ENCODE data around the gene ACVR1B.

ACVR1B gene

DNA sequence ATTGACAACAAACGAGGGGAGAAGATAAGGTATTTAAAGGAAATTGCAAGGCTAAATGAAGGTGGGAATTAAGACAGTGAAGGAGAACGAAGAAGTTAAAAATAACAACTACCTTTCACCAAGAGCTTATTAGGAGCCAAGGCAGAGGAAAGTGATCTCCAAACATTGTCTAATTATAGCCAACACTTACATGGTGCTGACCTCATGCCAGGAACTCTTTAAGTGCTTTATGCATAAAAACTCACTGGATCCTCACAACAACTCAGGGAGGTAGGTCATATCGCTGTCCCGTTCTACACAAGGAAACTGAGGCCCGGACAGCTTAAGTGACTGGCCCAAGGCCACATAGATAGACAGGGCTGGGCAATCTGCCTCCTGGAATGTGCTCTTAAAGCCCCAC, 74.8 kb downstream of the ACVR1B start:
- no peak for DNase-seq

DNA sequence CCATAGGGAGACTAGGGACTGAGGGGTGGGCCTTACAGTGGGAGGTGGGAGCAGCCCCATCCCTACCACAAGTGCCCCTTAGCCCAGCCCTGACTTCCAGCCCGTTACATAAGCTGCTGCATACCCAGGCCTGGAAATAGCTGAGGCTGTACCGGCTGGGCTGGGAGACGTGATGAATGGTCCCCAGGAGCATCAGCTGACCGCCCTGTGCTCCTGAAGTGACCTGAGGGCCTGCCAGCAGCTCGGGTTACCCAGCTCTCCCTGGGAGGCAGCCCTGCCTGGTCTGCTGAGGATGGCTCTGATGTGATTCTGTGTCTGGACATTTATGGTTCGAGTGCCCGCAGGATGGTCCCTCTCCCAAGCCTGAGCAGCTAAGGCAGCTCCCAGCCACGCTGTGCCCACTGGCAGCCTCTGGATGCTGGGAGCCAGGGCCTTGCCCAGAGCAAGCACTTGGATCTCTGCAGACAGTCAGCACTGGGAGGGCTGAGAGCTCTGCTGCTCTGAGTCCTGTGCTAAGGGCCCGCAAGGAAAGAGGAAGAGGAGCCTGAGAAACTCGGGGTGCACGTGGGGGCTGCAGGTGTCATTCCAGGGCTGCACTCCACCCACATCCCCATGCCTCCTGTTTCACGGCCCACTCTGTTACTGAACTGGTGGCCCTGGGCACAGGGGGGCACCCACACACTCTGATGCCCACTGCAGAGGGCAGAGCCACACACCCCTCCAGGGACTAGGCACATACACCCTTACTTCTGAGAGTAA, 75.8 kb downstream of the ACVR1B start:
- no peak for DNase-seq

DNA sequence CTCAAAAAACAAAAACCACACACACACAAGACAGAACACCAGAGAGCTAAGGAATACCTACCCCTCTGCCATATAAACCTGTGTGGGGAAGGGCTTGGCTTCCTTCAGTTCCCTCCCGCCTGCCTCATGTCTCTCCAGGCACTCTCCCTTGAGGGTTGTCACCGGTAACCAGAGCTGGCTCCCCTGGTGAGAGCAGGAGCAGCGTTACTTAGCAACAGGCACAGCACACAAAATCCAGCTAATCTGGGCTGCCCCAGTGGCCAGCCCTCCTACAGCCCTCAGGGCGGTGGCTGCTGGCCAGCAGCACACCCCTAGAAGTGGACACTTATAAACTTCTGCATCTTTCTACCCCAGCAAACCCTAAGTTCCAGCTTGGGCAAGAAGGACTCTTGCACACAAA, 78.2 kb downstream of the ACVR1B start:
- peak; percentile 70 to 75 for DNase-seq

DNA sequence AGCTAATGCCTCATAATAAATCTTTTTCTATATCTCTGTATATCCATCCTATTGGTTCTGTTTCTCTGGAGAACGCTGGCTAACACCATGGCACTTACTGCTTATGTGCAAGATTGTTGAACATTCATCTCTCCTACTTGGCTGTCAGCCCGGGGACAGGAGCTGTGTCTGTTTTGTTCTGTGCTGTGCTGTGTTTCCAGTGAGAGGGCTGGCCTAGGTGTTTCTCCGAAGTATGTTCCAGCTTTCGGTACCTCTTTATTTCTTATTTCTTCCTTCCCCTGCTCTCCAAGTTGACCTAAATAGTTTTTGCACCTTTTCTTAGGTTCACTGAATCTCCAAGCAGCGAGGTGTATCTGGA, 80.9 kb downstream of the ACVR1B start:
- no peak for DNase-seq

DNA sequence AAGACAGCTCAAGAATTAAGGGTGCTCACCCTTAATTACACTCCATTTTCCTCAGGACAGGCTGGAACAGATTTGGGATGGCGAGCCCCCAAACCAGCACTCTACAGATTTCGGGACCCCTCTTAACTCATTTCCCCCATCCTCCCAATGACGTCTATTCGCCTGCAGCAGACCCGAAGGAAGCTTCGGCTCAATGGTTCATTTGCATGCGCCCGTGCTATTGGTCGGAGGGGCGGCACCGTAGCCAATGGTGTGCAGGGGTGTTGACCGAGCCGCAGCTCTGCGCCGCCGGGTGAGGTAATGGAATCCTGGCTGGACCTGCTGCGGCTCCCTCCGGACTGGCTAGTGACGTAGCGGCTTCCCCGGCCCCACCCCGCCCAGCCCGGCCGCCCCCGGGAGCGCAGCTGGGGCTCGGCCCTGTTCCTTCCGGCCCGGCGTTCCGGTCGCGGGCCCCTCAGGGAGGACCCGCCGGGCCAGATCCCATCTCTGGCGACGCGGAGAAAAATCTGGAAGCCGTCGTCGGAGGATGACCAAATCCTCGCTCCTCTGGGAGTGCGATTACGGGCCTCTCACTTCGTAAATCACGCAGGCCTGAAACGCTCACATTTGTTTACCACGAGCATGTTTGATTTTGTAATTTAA, 81.4 kb downstream of the ACVR1B start:
- DNase-seq: peak; percentile 90 to 98

DNA sequence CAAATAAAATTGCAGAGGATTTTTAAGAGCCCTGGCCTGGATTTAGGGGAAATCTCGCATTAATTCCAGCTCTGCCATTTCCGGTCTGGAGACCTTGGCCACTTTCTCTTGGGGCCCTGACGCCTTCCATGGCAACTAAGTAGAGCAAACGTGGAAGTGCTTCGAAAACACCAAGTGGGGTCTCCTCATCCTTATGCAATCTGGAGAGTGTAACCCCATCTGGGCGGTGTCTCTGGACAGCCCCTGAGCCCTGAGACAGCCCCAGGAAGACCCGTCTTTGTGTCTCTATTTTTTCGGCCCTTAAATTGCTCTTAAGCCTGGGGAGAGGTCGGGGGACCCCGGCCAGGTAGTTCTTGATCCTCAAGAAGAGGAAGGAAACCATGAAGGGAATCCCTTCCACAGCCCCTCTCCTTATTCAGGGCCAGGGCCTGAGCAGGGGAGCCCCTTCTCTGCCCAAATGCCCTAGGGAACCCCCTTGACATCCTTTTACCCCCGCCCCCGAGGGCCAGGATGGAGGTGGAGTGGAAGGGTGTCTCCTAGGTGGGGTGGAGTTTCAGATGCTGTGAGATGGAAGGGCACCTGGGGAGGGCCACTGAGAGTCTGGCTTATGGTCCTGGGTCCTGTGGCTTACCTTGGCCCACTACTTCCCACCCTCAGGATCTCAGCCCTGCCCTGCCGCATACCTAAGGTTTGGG, 82.1 kb downstream of the ACVR1B start:
- DNase-seq: no peak

DNA sequence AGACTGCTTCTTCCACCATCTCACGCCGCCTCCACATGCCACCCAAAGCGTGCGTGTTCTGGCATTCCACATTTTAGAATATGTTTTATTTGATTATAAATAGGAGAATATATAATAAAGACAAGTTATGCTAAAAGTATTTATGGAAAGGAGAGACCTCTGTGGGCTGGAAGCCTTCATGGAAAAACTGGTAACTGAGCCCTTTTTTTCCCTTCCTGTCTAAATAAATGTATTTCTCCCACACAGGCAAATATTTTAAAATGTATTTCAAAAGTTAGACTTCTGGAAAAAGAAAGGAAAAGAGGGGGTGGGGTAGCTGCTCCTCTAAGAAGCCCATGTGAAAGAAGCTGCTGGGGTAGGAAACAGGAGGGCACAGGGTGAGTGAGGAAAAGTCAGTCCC, 83.7 kb downstream of the ACVR1B start:
- no peak for DNase-seq

DNA sequence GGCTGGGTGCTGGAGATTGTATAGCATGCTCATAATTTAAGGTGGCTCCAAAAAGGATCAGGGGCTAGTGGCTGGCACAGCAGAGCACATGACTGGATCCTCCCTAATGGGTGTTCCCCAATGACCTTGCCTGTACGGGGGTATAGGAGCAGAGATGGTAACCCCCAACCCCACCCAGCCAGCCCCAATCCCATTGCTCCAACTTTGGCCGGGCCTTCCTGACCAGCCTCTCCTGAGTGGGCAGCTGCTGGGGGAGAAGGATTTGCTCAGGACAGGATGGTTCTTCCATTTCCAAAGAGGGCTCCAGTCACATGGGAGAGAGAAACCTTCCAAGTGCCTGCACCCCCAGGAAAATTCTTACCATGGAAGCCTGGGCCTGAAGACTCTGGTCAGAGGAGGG, 84.4 kb downstream of the ACVR1B start:
- DNase-seq: no peak

DNA sequence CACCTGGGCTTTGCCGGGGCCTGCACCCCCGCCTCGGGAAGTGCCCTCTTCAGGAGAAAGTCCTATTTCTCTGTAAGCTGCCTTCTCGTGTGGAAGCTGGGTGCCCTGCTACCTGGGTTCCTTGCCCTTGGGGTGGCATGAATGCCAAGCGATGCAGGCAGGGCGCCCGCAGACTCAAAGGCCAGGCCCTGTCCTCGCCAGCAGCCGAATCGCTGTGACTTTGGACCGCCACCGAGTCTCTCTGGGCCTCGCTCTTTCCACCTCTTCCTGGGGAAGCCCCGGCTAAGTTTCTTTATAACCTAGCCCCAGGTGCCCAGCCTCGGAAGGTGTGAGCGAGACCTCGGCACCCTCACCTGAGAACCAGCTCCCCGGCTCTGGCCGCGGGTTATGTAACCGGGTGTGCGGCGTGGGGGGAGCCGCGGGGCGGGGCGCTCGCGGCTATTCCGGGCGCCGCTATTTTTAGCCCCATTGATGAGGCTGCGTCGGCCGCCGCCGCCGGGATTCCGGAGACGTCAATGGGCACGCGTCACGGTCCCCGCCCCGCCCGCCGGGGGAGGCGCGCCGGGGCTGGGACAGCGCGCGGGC, 85.2 kb downstream of the ACVR1B start:
- DNase-seq: peak; percentile 30 to 60

DNA sequence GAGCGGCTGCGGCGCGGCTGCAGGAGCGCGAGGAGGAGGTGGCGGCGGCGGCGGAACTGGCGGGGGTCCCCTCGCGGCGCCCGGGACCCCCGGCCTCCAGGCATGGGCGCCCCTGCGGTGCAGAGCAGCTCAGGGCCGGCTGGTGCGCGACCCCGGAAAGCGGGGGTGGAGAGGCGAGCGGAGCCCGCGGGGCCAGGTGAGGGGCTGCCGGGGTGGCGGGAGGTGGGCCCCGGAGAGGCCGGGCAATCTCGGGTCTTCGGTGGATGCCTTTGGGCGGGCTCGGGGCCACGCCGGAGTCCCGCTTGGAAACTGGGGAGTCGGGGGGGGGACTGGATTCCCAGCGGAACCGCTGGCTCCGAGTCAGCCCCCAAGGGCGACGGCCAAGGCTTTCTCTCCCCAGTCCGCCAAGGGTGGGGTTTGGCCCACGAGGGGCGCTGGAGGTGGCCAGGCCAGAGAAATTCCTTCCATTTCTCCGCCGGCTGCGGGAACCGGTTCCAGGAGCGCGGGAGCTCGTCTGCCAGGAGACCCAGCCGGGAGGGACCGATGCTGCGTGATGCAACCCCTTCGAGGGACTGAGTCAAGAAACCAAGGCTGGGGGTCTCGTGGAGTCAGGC, 85.9 kb downstream of the ACVR1B start:
- no peak for DNase-seq

DNA sequence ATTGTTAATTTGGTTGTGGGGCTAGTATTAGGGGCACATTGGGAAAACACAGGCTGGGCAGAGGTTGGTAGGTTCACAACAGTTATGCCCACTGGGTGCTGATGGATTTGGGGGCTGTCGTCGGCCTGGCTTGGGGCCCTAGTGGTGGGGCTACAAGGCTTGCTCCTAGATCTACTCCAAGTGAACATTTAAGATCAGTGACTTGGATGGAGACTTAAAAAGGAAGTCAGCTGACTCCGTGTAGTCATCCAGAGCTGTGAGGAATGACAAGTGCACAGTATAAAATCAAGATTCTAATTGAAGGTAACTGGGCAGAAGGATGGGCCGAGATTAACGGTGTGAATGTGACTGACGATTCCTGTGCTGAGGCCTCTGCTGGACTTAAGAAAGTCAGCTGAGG, 86.9 kb downstream of the ACVR1B start:
- DNase-seq: no peak

DNA sequence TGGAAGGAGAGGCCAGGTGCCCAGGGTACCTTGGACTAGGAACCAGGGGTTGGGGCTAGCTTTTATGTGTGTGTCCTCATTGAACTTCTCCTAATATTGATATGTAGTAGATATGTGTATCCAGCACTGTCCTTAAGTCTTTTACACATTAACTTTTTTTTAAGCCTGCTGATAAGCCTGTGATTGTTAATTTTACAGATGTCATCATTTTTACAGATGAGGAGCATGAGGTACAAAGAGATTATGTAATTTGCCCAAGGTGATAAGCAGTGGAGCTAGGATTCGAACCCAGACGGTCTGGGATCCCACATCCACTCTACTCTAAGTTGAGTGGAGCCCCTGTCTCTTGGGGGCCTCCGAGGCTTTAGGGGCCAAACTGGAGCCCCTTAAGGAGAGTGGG, 89.5 kb downstream of the ACVR1B start:
- DNase-seq: no peak

DNA sequence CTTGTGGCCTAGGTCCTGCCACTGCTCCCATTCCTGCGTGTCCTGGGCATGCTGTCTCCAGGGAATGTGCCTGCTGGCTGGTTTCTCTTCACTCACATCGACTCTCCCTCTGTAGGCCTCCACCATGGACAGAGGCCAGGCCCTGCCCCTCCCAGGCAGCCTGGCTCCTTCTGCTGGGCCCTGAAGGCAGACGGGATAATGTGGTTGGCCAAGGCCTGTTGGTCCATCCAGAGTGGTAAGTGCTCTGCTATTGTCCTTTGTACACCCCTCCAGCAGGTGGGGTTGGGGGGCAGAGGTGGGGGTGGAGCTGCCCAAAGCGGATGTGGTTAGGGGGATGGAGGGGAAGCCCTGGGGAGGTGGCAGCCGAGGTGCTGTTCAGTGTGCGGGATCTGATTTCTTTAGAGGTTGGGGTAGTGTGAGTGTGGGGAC, 90.2 kb downstream of the ACVR1B start:
- DNase-seq: no peak

DNA sequence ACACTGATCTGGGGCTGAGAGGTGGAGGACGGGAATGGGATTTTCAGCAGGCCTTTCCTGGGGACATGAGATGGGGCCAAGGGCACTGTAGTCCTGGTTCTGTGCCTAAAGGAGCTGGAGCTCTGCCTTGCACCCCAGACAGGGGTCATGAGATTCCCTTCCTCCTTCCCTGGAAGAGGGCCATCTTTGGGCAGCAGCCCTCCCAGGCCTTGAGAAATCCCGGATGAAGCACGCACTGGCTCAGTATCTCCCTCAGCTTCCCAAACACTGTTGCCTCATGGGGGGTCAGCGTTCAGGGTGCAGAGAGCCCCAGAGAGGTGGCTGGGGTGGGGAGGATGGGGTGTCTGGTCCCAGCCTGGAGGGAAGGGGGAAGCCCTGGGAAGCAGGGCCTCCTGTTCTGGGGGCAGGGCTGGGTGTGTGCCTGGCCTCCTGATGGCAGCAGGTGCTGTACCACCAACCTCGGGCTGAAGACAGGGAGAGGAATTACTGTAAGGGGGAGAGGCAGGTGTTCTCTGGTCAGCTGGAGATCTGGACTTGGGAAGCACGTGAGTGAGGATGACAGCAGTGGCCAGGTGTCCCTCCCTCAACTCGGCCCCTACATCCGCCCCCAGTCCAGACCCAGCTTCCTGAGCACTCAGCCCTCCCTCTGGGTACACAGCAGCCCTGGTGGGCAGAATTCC, 91.3 kb downstream of the ACVR1B start:
- peak; percentile 78 to 90 for DNase-seq

DNA sequence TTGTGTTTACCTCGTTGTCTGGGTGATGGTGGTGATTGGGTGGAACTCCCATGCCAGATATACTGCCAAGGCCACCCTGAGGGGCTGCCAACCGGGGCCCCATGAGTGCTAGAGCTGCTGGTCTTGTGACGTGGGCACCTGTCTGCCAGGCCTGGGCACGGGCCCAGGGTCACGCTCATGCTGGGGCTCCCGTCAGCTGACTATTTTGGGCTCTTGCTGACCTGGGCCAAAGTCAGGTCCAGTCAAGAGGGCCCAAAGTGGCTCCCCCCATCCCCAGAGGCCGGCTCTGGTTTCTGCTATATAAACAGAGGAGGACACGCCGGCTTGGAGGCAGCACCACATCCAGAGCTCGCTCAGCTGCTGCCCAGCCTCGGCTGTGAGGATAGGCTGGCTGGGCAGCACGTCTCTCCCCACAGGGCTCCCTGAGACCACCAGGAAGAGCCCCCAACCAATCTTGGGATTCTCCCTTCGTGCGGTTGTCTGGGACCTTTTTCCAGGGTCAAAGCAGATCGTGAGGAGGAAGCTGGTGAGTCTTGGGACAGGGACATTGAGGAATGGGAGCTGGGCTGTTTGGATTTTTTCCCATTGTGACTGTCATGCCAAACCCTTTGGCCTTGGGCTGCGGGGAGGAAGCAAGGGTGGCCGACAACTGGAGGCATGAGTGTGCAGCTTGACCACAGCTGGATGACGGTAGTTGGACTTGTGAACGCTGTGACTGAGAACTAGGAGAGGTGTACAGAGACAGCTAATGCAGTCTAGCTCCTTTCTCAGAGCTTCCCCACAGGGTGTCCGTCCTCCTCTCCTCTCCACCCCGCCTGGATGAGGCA, 92.1 kb downstream of the ACVR1B start:
- DNase-seq: peak in 1 of 2 experiments; percentile 52

DNA sequence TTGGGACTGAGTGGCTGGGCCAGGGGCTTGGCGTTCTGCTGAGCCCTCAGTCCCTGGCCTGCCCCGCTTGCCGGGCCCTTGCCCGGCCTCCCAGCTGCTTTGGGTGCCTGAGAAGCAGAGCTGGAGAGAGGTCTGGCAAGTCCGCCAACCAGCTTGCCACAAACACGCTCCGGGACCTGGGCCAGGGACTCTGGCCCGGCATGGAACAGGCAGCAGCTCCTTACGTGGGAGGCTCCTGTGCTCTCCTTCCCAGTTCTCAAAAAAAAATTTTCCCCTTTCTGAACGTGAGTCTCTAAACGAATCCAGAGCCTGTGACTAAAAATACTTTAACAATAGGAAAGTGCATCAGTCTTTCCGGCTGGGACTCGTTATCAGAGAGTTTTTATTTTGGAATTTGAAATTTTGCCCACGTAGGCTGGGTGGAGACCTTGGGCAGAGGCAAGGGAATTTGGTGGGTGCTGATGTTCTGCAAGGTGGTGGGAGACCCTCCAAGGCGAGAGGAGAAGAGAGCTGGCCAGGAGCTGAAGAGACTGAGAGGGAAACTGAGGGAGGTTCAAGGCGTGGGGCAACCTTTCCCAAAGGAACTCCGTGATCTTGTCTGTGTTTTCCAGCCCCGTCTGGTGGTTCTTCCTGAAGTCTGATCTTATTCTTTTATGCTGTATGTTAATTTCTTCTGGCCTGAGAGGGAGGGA, 92.9 kb downstream of the ACVR1B start:
- no peak for DNase-seq

DNA sequence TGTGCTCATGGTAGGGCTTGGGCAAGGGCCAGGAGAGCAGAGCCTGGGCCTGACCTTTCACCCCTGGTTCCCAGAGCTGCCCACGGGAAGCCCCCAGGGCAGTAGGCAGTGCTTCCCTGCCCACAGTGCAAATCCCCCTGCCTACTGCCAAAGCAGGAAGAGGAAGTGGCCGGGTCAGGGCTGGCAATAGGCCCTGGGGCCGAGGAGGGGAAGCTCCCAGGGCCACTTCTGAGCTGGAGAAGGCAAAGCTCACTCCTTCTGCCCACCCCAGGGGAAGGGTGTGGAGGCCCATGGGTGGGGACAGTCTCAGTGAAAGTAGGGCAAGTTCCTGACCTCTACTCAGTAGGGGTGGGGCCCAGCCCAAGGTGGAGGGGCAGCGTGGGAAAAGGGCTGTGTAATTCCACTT, 94.3 kb downstream of the ACVR1B start:
- no peak for DNase-seq

Data from SHP77 (cell line).